ENCODE data around the gene ASB12.

Gene ASB12

GRCh38 chrX:64176876-64177275 is 53.5 kb downstream of the ASB12 start:
- ChIA-PET POLR2A (interaction anchor here (0.6 kb wide), 1 partner anchor 402 kb away, joined by 8 read pairs; no protein-coding TSS in a partner anchor), CTCF (no interaction called here)
- Histone ChIP-seq H3K27ac (ENCODE audit: extremely low read depth, low read depth, low read length) (no peak overlapping the region), H3K36me3 (ENCODE audit: control insufficient read depth in 2 of 2, insufficient read depth in 1 of 2, low read length in 2 of 2) (no peaks in the 10 kb centered on the region), H3K4me1 (ENCODE audit: control insufficient read depth, insufficient read depth, low read length) (no peaks in the 10 kb centered on the region), H3K9me3 (ENCODE audit: control insufficient read depth, insufficient read depth, low read depth, low read length) (peaks cover 2% of the 10 kb centered on the region), H3K4me3 (ENCODE audit: low read depth, low read length) (no peak overlapping the region)
- TF ChIP-seq ZNF529 (tag by site-specific recombination; IDR thresholded peaks at IDR 0.05; ENCODE audit: insufficient replicate concordance) (no peak), ZNF311 (tag by site-specific recombination; IDR thresholded peaks at IDR 0.05; ENCODE audit: borderline replicate concordance) (no peak), ZNF133 (tag by site-specific recombination; IDR thresholded peaks at IDR 0.05) (no peak), ZBTB10 (tag by site-specific recombination; IDR thresholded peaks at IDR 0.05) (no peak), ZNF585B (tag by site-specific recombination; IDR thresholded peaks at IDR 0.05) (no peak)
